GM12878 (cell line): ENCODE data around the gene ALG12. TPM values are rescaled to one million over a fixed set of nuclear protein-coding genes. Genes with fewer than 3 reads are reported as not detected.

Experiments
- ASH2L ChIP-seq: fragments of 300-600, 200-600 bp; sonication (generic); IDR thresholded peaks from 2 replicates; pipeline ENCODE4 v1.6.1; 2017; ENCODE audit warnings: low read depth, mild to moderate bottlenecking, borderline replicate concordance
- BACH1 ChIP-seq: fragments of 450-650 bp; IDR thresholded peaks from 2 replicates; pipeline ENCODE4 v1.6.1; 2017; ENCODE audit warnings: mild to moderate bottlenecking, borderline replicate concordance
- CHD4 ChIP-seq: fragments of 200-600 bp; sonication (generic); IDR thresholded peaks from 2 replicates; pipeline ENCODE4 v1.6.1; 2016; ENCODE audit warnings: mild to moderate bottlenecking
- FOS ChIP-seq: IDR thresholded peaks from 3 replicates; pipeline ENCODE4 v1.6.1; 2011; ENCODE audit warnings: borderline replicate concordance; ENCODE audit not compliant: insufficient read length; ENCODE audit errors: extremely low read depth
- FOXK2 ChIP-seq: fragments of 450-650 bp; IDR thresholded peaks from 2 replicates; pipeline ENCODE4 v1.6.1; 2017; ENCODE audit warnings: mild to moderate bottlenecking, moderate library complexity
- JUNB ChIP-seq: IDR thresholded peaks from 2 replicates; pipeline ENCODE4 v1.6.1; 2016; ENCODE audit warnings: antibody characterized with exemption, mild to moderate bottlenecking
- KLF5 ChIP-seq: fragments of 450-650 bp; IDR thresholded peaks from 2 replicates; pipeline ENCODE4 v1.6.1; 2014; ENCODE audit warnings: mild to moderate bottlenecking; ENCODE audit not compliant: partially characterized antibody
- NFXL1 ChIP-seq: fragments of 450-650 bp; IDR thresholded peaks from 2 replicates; pipeline ENCODE4 v1.6.1; 2017; ENCODE audit warnings: antibody characterized with exemption, mild to moderate bottlenecking, borderline replicate concordance
- STAT3 ChIP-seq: IDR thresholded peaks from 2 replicates; pipeline ENCODE4 v1.6.1; 2011; ENCODE audit warnings: low read depth, low read length, improper control_type of control experiment
- polyA plus RNA-seq, 11 experiments: library from polyadenylated mRNA; depleted of rRNA in 4 of 11; unstranded in 6 of 11; stranded (reverse) in 5 of 11; fragments of >200 nt; fragmentation: Nextera tagmentation in 4 of 11; fragmentation: Illumina TruSeq in 1 of 11; extraction: Ambion mirVana in 4 of 11; extraction: Trizol in 1 of 11; gene quantifications; 1 replicate in 1 of 11; 2 replicates in 10 of 11; pipeline versions ENCODE4 v1.2.1 to v1.2.3, GENCODE V29; 2011 to 2016; ENCODE audit warnings: inconsistent platforms in 2 of 11, missing spikeins in 2 of 11, low read depth in 1 of 11
- total RNA-seq, 4 experiments: library from RNA; depleted of rRNA in 3 of 4; stranded (reverse); fragments of >200 nt in 3 of 4; fragmentation: Illumina TruSeq in 1 of 4; extraction: Trizol in 1 of 4; gene quantifications; 2 replicates each; pipeline versions ENCODE4 v1.2.1 to v1.2.3, GENCODE V29; 2013 to 2021
- TF ChIP-seq, protein P1 (sequence below): fragments of 450-650 bp; formaldehyde crosslinking; IDR thresholded peaks from 2 replicates; pipeline ENCODE4 v1.5.0; 2022; ENCODE audit warnings: mild to moderate bottlenecking, missing genetic modification characterization
- TF ChIP-seq, protein P2 (sequence below): IDR thresholded peaks from 2 replicates; pipeline ENCODE4 v1.6.1; 2012; ENCODE audit warnings: low read length, inconsistent platforms
- TF ChIP-seq, protein P3 (sequence below): fragments of 450-650 bp; IDR thresholded peaks from 2 replicates; pipeline ENCODE4 v1.6.1; 2016; ENCODE audit warnings: mild to moderate bottlenecking, moderate library complexity, borderline replicate concordance
- TF ChIP-seq, protein P4 (sequence below): fragments of 450-650 bp; formaldehyde crosslinking; IDR thresholded peaks from 2 replicates; pipeline ENCODE4 v1.4.0; 2020; ENCODE audit warnings: mild to moderate bottlenecking, moderate library complexity
- TF ChIP-seq, protein P5 (sequence below): fragments of 450-650 bp; IDR thresholded peaks from 2 replicates; pipeline ENCODE4 v1.6.1; 2017; ENCODE audit warnings: borderline replicate concordance

The ALG12 gene
- total and polyA plus RNA-seq, 10 of the 15 experiments (the other 5 are each of a cell fraction or from before 2014, with no cell fraction given), result 0.22 to 23.4 (median 6.6) TPM

DNA sequence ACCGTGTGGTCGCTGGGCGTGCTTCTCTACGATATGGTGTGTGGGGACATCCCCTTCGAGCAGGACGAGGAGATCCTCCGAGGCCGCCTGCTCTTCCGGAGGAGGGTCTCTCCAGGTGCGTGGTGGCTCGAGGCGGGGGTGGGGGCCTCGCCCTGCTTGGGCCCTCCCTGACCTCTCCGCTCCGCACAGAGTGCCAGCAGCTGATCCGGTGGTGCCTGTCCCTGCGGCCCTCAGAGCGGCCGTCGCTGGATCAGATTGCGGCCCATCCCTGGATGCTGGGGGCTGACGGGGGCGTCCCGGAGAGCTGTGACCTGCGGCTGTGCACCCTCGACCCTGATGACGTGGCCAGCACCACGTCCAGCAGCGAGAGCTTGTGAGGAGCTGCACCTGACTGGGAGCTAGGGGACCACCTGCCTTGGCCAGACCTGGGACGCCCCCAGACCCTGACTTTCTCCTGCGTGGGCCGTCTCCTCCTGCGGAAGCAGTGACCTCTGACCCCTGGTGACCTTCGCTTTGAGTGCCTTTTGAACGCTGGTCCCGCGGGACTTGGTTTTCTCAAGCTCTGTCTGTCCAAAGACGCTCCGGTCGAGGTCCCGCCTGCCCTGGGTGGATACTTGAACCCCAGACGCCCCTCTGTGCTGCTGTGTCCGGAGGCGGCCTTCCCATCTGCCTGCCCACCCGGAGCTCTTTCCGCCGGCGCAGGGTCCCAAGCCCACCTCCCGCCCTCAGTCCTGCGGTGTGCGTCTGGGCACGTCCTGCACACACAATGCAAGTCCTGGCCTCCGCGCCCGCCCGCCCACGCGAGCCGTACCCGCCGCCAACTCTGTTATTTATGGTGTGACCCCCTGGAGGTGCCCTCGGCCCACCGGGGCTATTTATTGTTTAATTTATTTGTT lies 44.8 kb upstream of the ALG12 start (continued):
- peak; percentile 55; the same call in 1 of the 2 replicates for TF ChIP-seq BACH1
- TF ChIP-seq, protein P1, sequence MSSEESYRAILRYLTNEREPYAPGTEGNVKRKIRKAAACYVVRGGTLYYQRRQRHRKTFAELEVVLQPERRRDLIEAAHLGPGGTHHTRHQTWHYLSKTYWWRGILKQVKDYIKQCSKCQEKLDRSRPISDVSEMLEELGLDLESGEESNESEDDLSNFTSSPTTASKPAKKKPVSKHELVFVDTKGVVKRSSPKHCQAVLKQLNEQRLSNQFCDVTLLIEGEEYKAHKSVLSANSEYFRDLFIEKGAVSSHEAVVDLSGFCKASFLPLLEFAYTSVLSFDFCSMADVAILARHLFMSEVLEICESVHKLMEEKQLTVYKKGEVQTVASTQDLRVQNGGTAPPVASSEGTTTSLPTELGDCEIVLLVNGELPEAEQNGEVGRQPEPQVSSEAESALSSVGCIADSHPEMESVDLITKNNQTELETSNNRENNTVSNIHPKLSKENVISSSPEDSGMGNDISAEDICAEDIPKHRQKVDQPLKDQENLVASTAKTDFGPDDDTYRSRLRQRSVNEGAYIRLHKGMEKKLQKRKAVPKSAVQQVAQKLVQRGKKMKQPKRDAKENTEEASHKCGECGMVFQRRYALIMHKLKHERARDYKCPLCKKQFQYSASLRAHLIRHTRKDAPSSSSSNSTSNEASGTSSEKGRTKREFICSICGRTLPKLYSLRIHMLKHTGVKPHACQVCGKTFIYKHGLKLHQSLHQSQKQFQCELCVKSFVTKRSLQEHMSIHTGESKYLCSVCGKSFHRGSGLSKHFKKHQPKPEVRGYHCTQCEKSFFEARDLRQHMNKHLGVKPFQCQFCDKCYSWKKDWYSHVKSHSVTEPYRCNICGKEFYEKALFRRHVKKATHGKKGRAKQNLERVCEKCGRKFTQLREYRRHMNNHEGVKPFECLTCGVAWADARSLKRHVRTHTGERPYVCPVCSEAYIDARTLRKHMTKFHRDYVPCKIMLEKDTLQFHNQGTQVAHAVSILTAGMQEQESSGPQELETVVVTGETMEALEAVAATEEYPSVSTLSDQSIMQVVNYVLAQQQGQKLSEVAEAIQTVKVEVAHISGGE, result no peak
- TF ChIP-seq STAT3, result no peak
- no peak for TF ChIP-seq ASH2L
- TF ChIP-seq FOXK2, result no peak
- TF ChIP-seq NFXL1, result no peak
- TF ChIP-seq, protein P2, sequence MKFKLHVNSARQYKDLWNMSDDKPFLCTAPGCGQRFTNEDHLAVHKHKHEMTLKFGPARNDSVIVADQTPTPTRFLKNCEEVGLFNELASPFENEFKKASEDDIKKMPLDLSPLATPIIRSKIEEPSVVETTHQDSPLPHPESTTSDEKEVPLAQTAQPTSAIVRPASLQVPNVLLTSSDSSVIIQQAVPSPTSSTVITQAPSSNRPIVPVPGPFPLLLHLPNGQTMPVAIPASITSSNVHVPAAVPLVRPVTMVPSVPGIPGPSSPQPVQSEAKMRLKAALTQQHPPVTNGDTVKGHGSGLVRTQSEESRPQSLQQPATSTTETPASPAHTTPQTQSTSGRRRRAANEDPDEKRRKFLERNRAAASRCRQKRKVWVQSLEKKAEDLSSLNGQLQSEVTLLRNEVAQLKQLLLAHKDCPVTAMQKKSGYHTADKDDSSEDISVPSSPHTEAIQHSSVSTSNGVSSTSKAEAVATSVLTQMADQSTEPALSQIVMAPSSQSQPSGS, result no peak
- TF ChIP-seq KLF5, result peak; percentile 31
- no peak for TF ChIP-seq FOS
- no peak for TF ChIP-seq CHD4
- TF ChIP-seq, protein P3, sequence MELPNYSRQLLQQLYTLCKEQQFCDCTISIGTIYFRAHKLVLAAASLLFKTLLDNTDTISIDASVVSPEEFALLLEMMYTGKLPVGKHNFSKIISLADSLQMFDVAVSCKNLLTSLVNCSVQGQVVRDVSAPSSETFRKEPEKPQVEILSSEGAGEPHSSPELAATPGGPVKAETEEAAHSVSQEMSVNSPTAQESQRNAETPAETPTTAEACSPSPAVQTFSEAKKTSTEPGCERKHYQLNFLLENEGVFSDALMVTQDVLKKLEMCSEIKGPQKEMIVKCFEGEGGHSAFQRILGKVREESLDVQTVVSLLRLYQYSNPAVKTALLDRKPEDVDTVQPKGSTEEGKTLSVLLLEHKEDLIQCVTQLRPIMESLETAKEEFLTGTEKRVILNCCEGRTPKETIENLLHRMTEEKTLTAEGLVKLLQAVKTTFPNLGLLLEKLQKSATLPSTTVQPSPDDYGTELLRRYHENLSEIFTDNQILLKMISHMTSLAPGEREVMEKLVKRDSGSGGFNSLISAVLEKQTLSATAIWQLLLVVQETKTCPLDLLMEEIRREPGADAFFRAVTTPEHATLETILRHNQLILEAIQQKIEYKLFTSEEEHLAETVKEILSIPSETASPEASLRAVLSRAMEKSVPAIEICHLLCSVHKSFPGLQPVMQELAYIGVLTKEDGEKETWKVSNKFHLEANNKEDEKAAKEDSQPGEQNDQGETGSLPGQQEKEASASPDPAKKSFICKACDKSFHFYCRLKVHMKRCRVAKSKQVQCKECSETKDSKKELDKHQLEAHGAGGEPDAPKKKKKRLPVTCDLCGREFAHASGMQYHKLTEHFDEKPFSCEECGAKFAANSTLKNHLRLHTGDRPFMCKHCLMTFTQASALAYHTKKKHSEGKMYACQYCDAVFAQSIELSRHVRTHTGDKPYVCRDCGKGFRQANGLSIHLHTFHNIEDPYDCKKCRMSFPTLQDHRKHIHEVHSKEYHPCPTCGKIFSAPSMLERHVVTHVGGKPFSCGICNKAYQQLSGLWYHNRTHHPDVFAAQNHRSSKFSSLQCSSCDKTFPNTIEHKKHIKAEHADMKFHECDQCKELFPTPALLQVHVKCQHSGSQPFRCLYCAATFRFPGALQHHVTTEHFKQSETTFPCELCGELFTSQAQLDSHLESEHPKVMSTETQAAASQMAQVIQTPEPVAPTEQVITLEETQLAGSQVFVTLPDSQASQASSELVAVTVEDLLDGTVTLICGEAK, result 0 out of 2 replicates have a peak, but pooled peaks have one; percentile 29
- TF ChIP-seq, protein P4, sequence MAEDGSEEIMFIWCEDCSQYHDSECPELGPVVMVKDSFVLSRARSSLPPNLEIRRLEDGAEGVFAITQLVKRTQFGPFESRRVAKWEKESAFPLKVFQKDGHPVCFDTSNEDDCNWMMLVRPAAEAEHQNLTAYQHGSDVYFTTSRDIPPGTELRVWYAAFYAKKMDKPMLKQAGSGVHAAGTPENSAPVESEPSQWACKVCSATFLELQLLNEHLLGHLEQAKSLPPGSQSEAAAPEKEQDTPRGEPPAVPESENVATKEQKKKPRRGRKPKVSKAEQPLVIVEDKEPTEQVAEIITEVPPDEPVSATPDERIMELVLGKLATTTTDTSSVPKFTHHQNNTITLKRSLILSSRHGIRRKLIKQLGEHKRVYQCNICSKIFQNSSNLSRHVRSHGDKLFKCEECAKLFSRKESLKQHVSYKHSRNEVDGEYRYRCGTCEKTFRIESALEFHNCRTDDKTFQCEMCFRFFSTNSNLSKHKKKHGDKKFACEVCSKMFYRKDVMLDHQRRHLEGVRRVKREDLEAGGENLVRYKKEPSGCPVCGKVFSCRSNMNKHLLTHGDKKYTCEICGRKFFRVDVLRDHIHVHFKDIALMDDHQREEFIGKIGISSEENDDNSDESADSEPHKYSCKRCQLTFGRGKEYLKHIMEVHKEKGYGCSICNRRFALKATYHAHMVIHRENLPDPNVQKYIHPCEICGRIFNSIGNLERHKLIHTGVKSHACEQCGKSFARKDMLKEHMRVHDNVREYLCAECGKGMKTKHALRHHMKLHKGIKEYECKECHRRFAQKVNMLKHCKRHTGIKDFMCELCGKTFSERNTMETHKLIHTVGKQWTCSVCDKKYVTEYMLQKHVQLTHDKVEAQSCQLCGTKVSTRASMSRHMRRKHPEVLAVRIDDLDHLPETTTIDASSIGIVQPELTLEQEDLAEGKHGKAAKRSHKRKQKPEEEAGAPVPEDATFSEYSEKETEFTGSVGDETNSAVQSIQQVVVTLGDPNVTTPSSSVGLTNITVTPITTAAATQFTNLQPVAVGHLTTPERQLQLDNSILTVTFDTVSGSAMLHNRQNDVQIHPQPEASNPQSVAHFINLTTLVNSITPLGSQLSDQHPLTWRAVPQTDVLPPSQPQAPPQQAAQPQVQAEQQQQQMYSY (CRISPR knock-in tag), result no peak
- TF ChIP-seq, protein P5, sequence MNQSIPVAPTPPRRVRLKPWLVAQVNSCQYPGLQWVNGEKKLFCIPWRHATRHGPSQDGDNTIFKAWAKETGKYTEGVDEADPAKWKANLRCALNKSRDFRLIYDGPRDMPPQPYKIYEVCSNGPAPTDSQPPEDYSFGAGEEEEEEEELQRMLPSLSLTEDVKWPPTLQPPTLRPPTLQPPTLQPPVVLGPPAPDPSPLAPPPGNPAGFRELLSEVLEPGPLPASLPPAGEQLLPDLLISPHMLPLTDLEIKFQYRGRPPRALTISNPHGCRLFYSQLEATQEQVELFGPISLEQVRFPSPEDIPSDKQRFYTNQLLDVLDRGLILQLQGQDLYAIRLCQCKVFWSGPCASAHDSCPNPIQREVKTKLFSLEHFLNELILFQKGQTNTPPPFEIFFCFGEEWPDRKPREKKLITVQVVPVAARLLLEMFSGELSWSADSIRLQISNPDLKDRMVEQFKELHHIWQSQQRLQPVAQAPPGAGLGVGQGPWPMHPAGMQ, result no peak
- no peak for TF ChIP-seq JUNB
